Vagina (tissue), 2 donors: ENCODE measurements around the gene DOK6.

ENCODE experiments used
- POLR2A ChIP-seq, 2 donors: fragments of 450-650 bp; IDR thresholded peaks; one replicate each; pipeline ENCODE4 v1.6.1; 2017; ENCODE audit warnings: antibody characterized with exemption in 2 of 2, mild to moderate bottlenecking in 2 of 2, moderate library complexity in 2 of 2
- POLR2AphosphoS5 ChIP-seq, 2 donors: sonication (generic); formaldehyde crosslinking; IDR thresholded peaks; one replicate each; pipeline ENCODE4 v1.9.0; 2017; ENCODE audit warnings: antibody characterized with exemption in 2 of 2, mild to moderate bottlenecking in 2 of 2, low read depth in 1 of 2; ENCODE audit not compliant: insufficient read depth in 1 of 2
- TF ChIP-seq, protein P1 (sequence below), 3 experiments: fragments of 450-650 bp in 2 of 3; fragments of 200-600 bp in 1 of 3; sonication (generic) in 1 of 3; IDR thresholded peaks; one replicate each; pipeline ENCODE4 v1.5.1; 2017 to 2019; ENCODE audit warnings: antibody characterized with exemption in 3 of 3, mild to moderate bottlenecking in 2 of 3, moderate library complexity in 2 of 3

DNA sequence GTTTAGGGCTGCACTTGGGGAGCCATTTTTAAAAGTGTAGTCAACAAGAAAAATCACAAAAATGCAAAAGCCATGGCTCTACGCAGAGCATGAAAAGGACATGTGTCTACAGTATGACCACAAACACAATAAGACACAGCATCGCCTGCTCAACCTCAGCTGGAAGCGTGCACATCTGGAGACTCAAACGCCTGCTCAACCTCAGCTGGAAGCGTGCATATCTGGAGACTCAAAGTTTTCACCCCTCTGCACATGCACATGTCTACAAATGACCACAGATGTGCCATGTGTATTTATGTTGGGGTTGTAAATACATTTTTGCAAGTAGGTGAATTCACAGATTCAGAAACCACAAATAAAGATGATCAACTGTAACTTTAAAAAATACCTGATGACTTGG lies 196.9 kb downstream of the DOK6 start:
- TF ChIP-seq, protein P1, sequence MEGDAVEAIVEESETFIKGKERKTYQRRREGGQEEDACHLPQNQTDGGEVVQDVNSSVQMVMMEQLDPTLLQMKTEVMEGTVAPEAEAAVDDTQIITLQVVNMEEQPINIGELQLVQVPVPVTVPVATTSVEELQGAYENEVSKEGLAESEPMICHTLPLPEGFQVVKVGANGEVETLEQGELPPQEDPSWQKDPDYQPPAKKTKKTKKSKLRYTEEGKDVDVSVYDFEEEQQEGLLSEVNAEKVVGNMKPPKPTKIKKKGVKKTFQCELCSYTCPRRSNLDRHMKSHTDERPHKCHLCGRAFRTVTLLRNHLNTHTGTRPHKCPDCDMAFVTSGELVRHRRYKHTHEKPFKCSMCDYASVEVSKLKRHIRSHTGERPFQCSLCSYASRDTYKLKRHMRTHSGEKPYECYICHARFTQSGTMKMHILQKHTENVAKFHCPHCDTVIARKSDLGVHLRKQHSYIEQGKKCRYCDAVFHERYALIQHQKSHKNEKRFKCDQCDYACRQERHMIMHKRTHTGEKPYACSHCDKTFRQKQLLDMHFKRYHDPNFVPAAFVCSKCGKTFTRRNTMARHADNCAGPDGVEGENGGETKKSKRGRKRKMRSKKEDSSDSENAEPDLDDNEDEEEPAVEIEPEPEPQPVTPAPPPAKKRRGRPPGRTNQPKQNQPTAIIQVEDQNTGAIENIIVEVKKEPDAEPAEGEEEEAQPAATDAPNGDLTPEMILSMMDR (IDR thresholded peaks at IDR 0.05), result no peak
- TF ChIP-seq POLR2A (IDR thresholded peaks at IDR 0.05) (no peak), POLR2AphosphoS5 (IDR thresholded peaks at IDR 0.05; ENCODE audit: insufficient read depth in 1 of 2, low read depth in 1 of 2) (no peak)
